ENCODE results near the gene XRCC4.

DNA sequence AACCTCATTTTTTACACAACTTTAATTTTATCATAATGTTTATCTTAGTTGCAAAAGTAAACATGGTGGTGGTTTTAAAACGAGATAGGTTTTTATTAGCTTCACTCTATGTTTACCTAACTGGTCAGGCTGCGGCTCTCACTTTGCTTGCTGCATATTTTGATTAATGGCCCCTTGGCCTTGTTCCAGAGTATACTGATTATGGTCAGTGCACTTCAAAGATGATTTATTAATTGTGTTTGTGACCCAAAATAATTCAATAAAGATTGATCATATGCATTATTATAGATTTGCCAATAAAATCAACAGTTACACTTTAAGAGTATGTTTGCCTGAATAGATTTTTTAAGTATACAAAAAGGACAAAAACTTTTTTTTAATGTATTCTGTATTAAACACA is 188.0 kb downstream of the XRCC4 start:
- TF ChIP-seq, protein P1, sequence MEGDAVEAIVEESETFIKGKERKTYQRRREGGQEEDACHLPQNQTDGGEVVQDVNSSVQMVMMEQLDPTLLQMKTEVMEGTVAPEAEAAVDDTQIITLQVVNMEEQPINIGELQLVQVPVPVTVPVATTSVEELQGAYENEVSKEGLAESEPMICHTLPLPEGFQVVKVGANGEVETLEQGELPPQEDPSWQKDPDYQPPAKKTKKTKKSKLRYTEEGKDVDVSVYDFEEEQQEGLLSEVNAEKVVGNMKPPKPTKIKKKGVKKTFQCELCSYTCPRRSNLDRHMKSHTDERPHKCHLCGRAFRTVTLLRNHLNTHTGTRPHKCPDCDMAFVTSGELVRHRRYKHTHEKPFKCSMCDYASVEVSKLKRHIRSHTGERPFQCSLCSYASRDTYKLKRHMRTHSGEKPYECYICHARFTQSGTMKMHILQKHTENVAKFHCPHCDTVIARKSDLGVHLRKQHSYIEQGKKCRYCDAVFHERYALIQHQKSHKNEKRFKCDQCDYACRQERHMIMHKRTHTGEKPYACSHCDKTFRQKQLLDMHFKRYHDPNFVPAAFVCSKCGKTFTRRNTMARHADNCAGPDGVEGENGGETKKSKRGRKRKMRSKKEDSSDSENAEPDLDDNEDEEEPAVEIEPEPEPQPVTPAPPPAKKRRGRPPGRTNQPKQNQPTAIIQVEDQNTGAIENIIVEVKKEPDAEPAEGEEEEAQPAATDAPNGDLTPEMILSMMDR (IDR thresholded peaks at IDR 0.05) = no peak
- no peak for TF ChIP-seq POLR2A (IDR thresholded peaks at IDR 0.05)

Data from breast epithelium (tissue), 3 donors.